ENCODE data around the gene GPC6.
"Not testable (repeated sequence)": the region's sequence is repeated elsewhere in the genome, so short reads cannot be mapped to it uniquely, and the experiment has no call there.

The GPC6 gene

GRCh38 chr13:93305886-93306285 lies 79.3 kb downstream of the GPC6 start:
- DNase-seq (no peak), ATAC-seq (no peak)
- Mint-ChIP-seq H3K27ac (no peak overlapping the region), H3K27me3 (no peaks in the 10 kb centered on the region), H3K4me3 (no peak overlapping the region), H3K36me3 (ENCODE audit: low read depth) (no peaks in the 10 kb centered on the region), H3K9me3 (no peaks in the 10 kb centered on the region), H3K4me1 (no peaks in the 10 kb centered on the region)

GRCh38 chr13:93307136-93307535 lies 80.5 kb downstream of the GPC6 start:
- H3K4me3 Mint-ChIP-seq: no peak overlapping the region
- H3K4me1 Mint-ChIP-seq: no peaks in the 10 kb centered on the region
- no peak overlapping the region for H3K27ac Mint-ChIP-seq
- no peaks in the 10 kb centered on the region for H3K9me3 Mint-ChIP-seq
- no peaks in the 10 kb centered on the region for H3K36me3 Mint-ChIP-seq (ENCODE audit: low read depth)
- ATAC-seq (no peak), DNase-seq (no peak)
- H3K27me3 Mint-ChIP-seq: no peaks in the 10 kb centered on the region

GRCh38 chr13:93307651-93308050 lies 81.0 kb downstream of the GPC6 start:
- H3K9me3 Mint-ChIP-seq: no peaks in the 10 kb centered on the region
- no peaks in the 10 kb centered on the region for H3K4me1 Mint-ChIP-seq
- no peak overlapping the region for H3K4me3 Mint-ChIP-seq
- DNase-seq (no peak), ATAC-seq (no peak)
- no peaks in the 10 kb centered on the region for H3K36me3 Mint-ChIP-seq (ENCODE audit: low read depth)
- no peak overlapping the region for H3K27ac Mint-ChIP-seq
- no peaks in the 10 kb centered on the region for H3K27me3 Mint-ChIP-seq

- Mint-ChIP-seq H3K4me3 (no peak overlapping the region), H3K36me3 (ENCODE audit: low read depth) (no peaks in the 10 kb centered on the region), H3K27ac (no peak overlapping the region), H3K9me3 (no peaks in the 10 kb centered on the region), H3K27me3 (no peaks in the 10 kb centered on the region), H3K4me1 (no peaks in the 10 kb centered on the region)
- DNase-seq (no peak), ATAC-seq (no peak)
These were observed 83.4 kb downstream of the GPC6 start for GRCh38 chr13:93309886-93310523.

GRCh38 chr13:93316841-93317240 lies 90.2 kb downstream of the GPC6 start:
- no peaks in the 10 kb centered on the region for H3K27me3 Mint-ChIP-seq
- no peak overlapping the region for H3K27ac Mint-ChIP-seq
- H3K36me3 Mint-ChIP-seq (ENCODE audit: low read depth): no peaks in the 10 kb centered on the region
- no peaks in the 10 kb centered on the region for H3K9me3 Mint-ChIP-seq
- H3K4me3 Mint-ChIP-seq: no peak overlapping the region
- ATAC-seq (no peak), DNase-seq (no peak)
- H3K4me1 Mint-ChIP-seq: no peaks in the 10 kb centered on the region

GRCh38 chr13:93318534-93319254 lies 92.1 kb downstream of the GPC6 start:
- no peak for DNase-seq
- ATAC-seq: no peak
- no peaks in the 10 kb centered on the region for H3K36me3 Mint-ChIP-seq (ENCODE audit: low read depth)
- no peaks in the 10 kb centered on the region for H3K9me3 Mint-ChIP-seq
- no peak overlapping the region for H3K27ac Mint-ChIP-seq
- H3K27me3 Mint-ChIP-seq: peaks cover 2% of the 10 kb centered on the region
- H3K4me1 Mint-ChIP-seq: no peaks in the 10 kb centered on the region
- no peak overlapping the region for H3K4me3 Mint-ChIP-seq

GRCh38 chr13:93320942-93321341 lies 94.3 kb downstream of the GPC6 start:
- no peak overlapping the region for H3K4me3 Mint-ChIP-seq
- H3K27ac Mint-ChIP-seq: no peak overlapping the region
- H3K27me3 Mint-ChIP-seq: peaks cover 2% of the 10 kb centered on the region

GRCh38 chr13:93323880-93324279 lies 97.3 kb downstream of the GPC6 start:
- not testable (repeated sequence) for H3K4me1 Mint-ChIP-seq; H3K9me3 Mint-ChIP-seq; H3K36me3 Mint-ChIP-seq (ENCODE audit: low read depth); DNase-seq; ATAC-seq; H3K27ac Mint-ChIP-seq; H3K27me3 Mint-ChIP-seq; H3K4me3 Mint-ChIP-seq

More at GRCh38 chr13:93320942-93321341, 94.3 kb downstream of the GPC6 start:
- no peak for ATAC-seq
- Mint-ChIP-seq H3K36me3 (ENCODE audit: low read depth) (no peaks in the 10 kb centered on the region), H3K9me3 (no peaks in the 10 kb centered on the region), H3K4me1 (no peaks in the 10 kb centered on the region)
- DNase-seq: no peak

- Mint-ChIP-seq H3K4me1 (no peaks in the 10 kb centered on the region), H3K27ac (no peak overlapping the region)
- no peak for ATAC-seq
These were observed 99.0 kb downstream of the GPC6 start for GRCh38 chr13:93325303-93326233.

GRCh38 chr13:93326234-93326811 lies 99.7 kb downstream of the GPC6 start:
- no peaks in the 10 kb centered on the region for H3K9me3 Mint-ChIP-seq
- peaks cover 2% of the 10 kb centered on the region for H3K27me3 Mint-ChIP-seq
- DNase-seq: no peak
- H3K36me3 Mint-ChIP-seq (ENCODE audit: low read depth): no peaks in the 10 kb centered on the region
- H3K4me3 Mint-ChIP-seq: no peak overlapping the region
- H3K4me1 Mint-ChIP-seq: no peaks in the 10 kb centered on the region
- no peak overlapping the region for H3K27ac Mint-ChIP-seq
- ATAC-seq: no peak

More at GRCh38 chr13:93325303-93326233, 99.0 kb downstream of the GPC6 start:
- DNase-seq: no peak
- no peaks in the 10 kb centered on the region for H3K36me3 Mint-ChIP-seq (ENCODE audit: low read depth)
- H3K27me3 Mint-ChIP-seq: peaks cover 2% of the 10 kb centered on the region
- H3K4me3 Mint-ChIP-seq: no peak overlapping the region
- H3K9me3 Mint-ChIP-seq: no peaks in the 10 kb centered on the region

- ATAC-seq (no peak), DNase-seq (no peak)
- peaks cover 4% of the 10 kb centered on the region for H3K9me3 Mint-ChIP-seq
- no peaks in the 10 kb centered on the region for H3K4me1 Mint-ChIP-seq
- no peaks in the 10 kb centered on the region for H3K27me3 Mint-ChIP-seq
- no peak overlapping the region for H3K4me3 Mint-ChIP-seq
- no peaks in the 10 kb centered on the region for H3K36me3 Mint-ChIP-seq (ENCODE audit: low read depth)
- H3K27ac Mint-ChIP-seq: no peak overlapping the region
These were observed 102.3 kb downstream of the GPC6 start for GRCh38 chr13:93328943-93329342.

GRCh38 chr13:93336728-93337127 lies 110.1 kb downstream of the GPC6 start:
- H3K9me3 Mint-ChIP-seq: peaks cover 8% of the 10 kb centered on the region
- DNase-seq (no peak), ATAC-seq (no peak)
- H3K36me3 Mint-ChIP-seq (ENCODE audit: low read depth): no peaks in the 10 kb centered on the region
- H3K27me3 Mint-ChIP-seq: no peaks in the 10 kb centered on the region
- H3K4me3 Mint-ChIP-seq: no peak overlapping the region
- no peaks in the 10 kb centered on the region for H3K4me1 Mint-ChIP-seq
- no peak overlapping the region for H3K27ac Mint-ChIP-seq

GRCh38 chr13:93338030-93338429 lies 111.4 kb downstream of the GPC6 start:
- Mint-ChIP-seq H3K36me3 (ENCODE audit: low read depth) (no peaks in the 10 kb centered on the region), H3K4me3 (no peak overlapping the region), H3K4me1 (no peaks in the 10 kb centered on the region), H3K9me3 (peaks cover 14% of the 10 kb centered on the region), H3K27me3 (no peaks in the 10 kb centered on the region), H3K27ac (no peak overlapping the region)
- no peak for DNase-seq
- no peak for ATAC-seq

GRCh38 chr13:93338906-93339305 lies 112.3 kb downstream of the GPC6 start:
- no peak overlapping the region for H3K4me3 Mint-ChIP-seq
- no peak for ATAC-seq
- no peaks in the 10 kb centered on the region for H3K4me1 Mint-ChIP-seq
- H3K27me3 Mint-ChIP-seq: no peaks in the 10 kb centered on the region
- H3K27ac Mint-ChIP-seq: no peak overlapping the region
- H3K9me3 Mint-ChIP-seq: peaks cover 14% of the 10 kb centered on the region
- no peaks in the 10 kb centered on the region for H3K36me3 Mint-ChIP-seq (ENCODE audit: low read depth)
- DNase-seq: no peak

All from activated naive CD8-positive, alpha-beta T cell treated with anti-CD3 and anti-CD28 coated beads, Interleukin-2, amount 50 U/mL, for 24 hours (primary cell).